HEK293 (cell line): ENCODE measurements around the gene RPS6KA1.

Experiments
- GLIS2 ChIP-seq: fragments of 450-650 bp; formaldehyde crosslinking; IDR thresholded peaks from 2 replicates; pipeline ENCODE4 v1.5.1; 2016; ENCODE audit warnings: missing biosample characterization, missing genetic modification characterization
- HOXD13 ChIP-seq: sonication (generic); formaldehyde crosslinking; IDR thresholded peaks from 2 replicates; pipeline ENCODE4 v1.8.0; 2022; ENCODE audit warnings: missing genetic modification reagents, borderline replicate concordance
- PRDM1 ChIP-seq: fragments of 450-650 bp; formaldehyde crosslinking; IDR thresholded peaks from 2 replicates; pipeline ENCODE4; 2016; ENCODE audit warnings: missing biosample characterization, missing genetic modification characterization
- REPIN1 ChIP-seq: fragments of 450-650 bp; formaldehyde crosslinking; IDR thresholded peaks from 2 replicates; pipeline ENCODE4 v1.5.1; 2017; ENCODE audit warnings: missing biosample characterization, missing genetic modification characterization, low read depth
- SCRT2 ChIP-seq: fragments of 450-650 bp; formaldehyde crosslinking; IDR thresholded peaks from 2 replicates; pipeline ENCODE4 v1.5.1; 2016; ENCODE audit warnings: missing biosample characterization, missing genetic modification characterization
- SP3 ChIP-seq: fragments of 450-650 bp; formaldehyde crosslinking; IDR thresholded peaks from 2 replicates; pipeline ENCODE4 v1.5.1; 2016; ENCODE audit warnings: missing biosample characterization, missing genetic modification characterization
- SP7 ChIP-seq: fragments of 450-650 bp; formaldehyde crosslinking; IDR thresholded peaks from 2 replicates; pipeline ENCODE4 v1.5.1; 2016; ENCODE audit warnings: missing biosample characterization, missing genetic modification characterization
- WT1 ChIP-seq: fragments of 450-650 bp; formaldehyde crosslinking; IDR thresholded peaks from 2 replicates; pipeline ENCODE4 v1.5.1; 2016; ENCODE audit warnings: missing biosample characterization, missing genetic modification characterization
- ZBTB1 ChIP-seq: fragments of 450-650 bp; formaldehyde crosslinking; IDR thresholded peaks from 2 replicates; pipeline ENCODE4 v1.5.1; 2016; ENCODE audit warnings: missing biosample characterization, missing genetic modification characterization
- ZNF132 ChIP-seq: fragments of 450-650 bp; formaldehyde crosslinking; IDR thresholded peaks from 2 replicates; pipeline ENCODE4 v1.5.1; 2017; ENCODE audit warnings: missing biosample characterization, missing genetic modification characterization, borderline replicate concordance
- ZNF16 ChIP-seq: fragments of 450-650 bp; formaldehyde crosslinking; IDR thresholded peaks from 2 replicates; pipeline ENCODE4 v1.5.1; 2016; ENCODE audit warnings: low read depth, missing biosample characterization, missing genetic modification characterization
- ZNF366 ChIP-seq: fragments of 450-650 bp; formaldehyde crosslinking; conservative IDR thresholded peaks from 2 replicates; pipeline ENCODE4 v1.5.1; 2016; ENCODE audit warnings: missing biosample characterization, missing genetic modification characterization
- ZNF391 ChIP-seq: fragments of 450-650 bp; formaldehyde crosslinking; IDR thresholded peaks from 2 replicates; pipeline ENCODE4 v1.5.1; 2016; ENCODE audit warnings: low read depth, missing biosample characterization, missing genetic modification characterization, borderline replicate concordance
- ZNF423 ChIP-seq: fragments of 450-650 bp; formaldehyde crosslinking; IDR thresholded peaks from 2 replicates; pipeline ENCODE4 v1.5.1; 2016; ENCODE audit warnings: missing biosample characterization, missing genetic modification characterization
- ZNF433 ChIP-seq: fragments of 450-650 bp; formaldehyde crosslinking; IDR thresholded peaks from 2 replicates; pipeline ENCODE4 v1.5.1; 2016; ENCODE audit warnings: missing biosample characterization, missing genetic modification characterization, low read depth
- ZNF473 ChIP-seq: fragments of 450-650 bp; formaldehyde crosslinking; IDR thresholded peaks from 2 replicates; pipeline ENCODE4 v1.5.1; 2017; ENCODE audit warnings: missing biosample characterization, missing genetic modification characterization
- ZNF529 ChIP-seq: fragments of 450-650 bp; formaldehyde crosslinking; IDR thresholded peaks from 2 replicates; pipeline ENCODE4 v1.5.1; 2017; ENCODE audit warnings: missing genetic modification characterization, missing biosample characterization; ENCODE audit not compliant: insufficient replicate concordance
- ZNF530 ChIP-seq: fragments of 450-650 bp; formaldehyde crosslinking; IDR thresholded peaks from 2 replicates; pipeline ENCODE4 v1.5.1; 2016; ENCODE audit warnings: low read depth, missing biosample characterization, missing genetic modification characterization
- ZNF544 ChIP-seq: fragments of 450-650 bp; formaldehyde crosslinking; IDR thresholded peaks from 2 replicates; pipeline ENCODE4 v1.5.0; 2017; ENCODE audit warnings: missing biosample characterization, missing genetic modification characterization
- ZNF624 ChIP-seq: fragments of 450-650 bp; formaldehyde crosslinking; IDR thresholded peaks from 2 replicates; pipeline ENCODE4 v1.5.1; 2017; ENCODE audit warnings: missing biosample characterization, missing genetic modification characterization
- ZNF658 ChIP-seq: fragments of 450-650 bp; formaldehyde crosslinking; IDR thresholded peaks from 2 replicates; pipeline ENCODE4; 2016; ENCODE audit warnings: missing biosample characterization, missing genetic modification characterization
- ZNF701 ChIP-seq: fragments of 450-650 bp; formaldehyde crosslinking; IDR thresholded peaks from 2 replicates; pipeline ENCODE4 v1.5.1; 2016; ENCODE audit warnings: missing biosample characterization, missing genetic modification characterization
- ZNF76 ChIP-seq: fragments of 450-650 bp; formaldehyde crosslinking; IDR thresholded peaks from 2 replicates; pipeline ENCODE4; 2016; ENCODE audit warnings: low read depth, missing biosample characterization, missing genetic modification characterization, borderline replicate concordance
- ZNF776 ChIP-seq: fragments of 450-650 bp; formaldehyde crosslinking; IDR thresholded peaks from 2 replicates; pipeline ENCODE4 v1.5.0; 2017; ENCODE audit warnings: missing biosample characterization, missing genetic modification characterization, borderline replicate concordance
- ZNF791 ChIP-seq: fragments of 450-650 bp; formaldehyde crosslinking; IDR thresholded peaks from 2 replicates; pipeline ENCODE4 v1.5.1; 2016; ENCODE audit warnings: missing biosample characterization, missing genetic modification characterization
- ZXDB ChIP-seq: fragments of 450-650 bp; formaldehyde crosslinking; IDR thresholded peaks from 2 replicates; pipeline ENCODE4 v1.5.1; 2016; ENCODE audit warnings: missing biosample characterization, missing genetic modification characterization
- TF ChIP-seq, protein P1 (sequence below): fragments of 450-650 bp; formaldehyde crosslinking; IDR thresholded peaks from 2 replicates; pipeline ENCODE4 v1.5.1; 2016; ENCODE audit warnings: missing biosample characterization, missing genetic modification characterization
- TF ChIP-seq, protein P2 (sequence below): fragments of 450-650 bp; formaldehyde crosslinking; IDR thresholded peaks from 2 replicates; pipeline ENCODE4 v1.5.1; 2016; ENCODE audit warnings: missing biosample characterization, missing genetic modification characterization
- TF ChIP-seq, protein P3 (sequence below): fragments of 450-650 bp; formaldehyde crosslinking; IDR thresholded peaks from 2 replicates; pipeline ENCODE4 v1.5.1; 2016; ENCODE audit warnings: missing biosample characterization, missing genetic modification characterization
- TF ChIP-seq, protein P4 (sequence below): fragments of 450-650 bp; formaldehyde crosslinking; IDR thresholded peaks from 2 replicates; pipeline ENCODE4 v1.5.1; 2017; ENCODE audit warnings: missing biosample characterization, missing genetic modification characterization
- TF ChIP-seq, protein P5 (sequence below): fragments of 450-650 bp; formaldehyde crosslinking; IDR thresholded peaks from 2 replicates; pipeline ENCODE4 v1.5.1; 2016; ENCODE audit warnings: missing biosample characterization, missing genetic modification characterization
- TF ChIP-seq, protein P6 (sequence below): fragments of 450-650 bp; formaldehyde crosslinking; IDR thresholded peaks from 2 replicates; pipeline ENCODE4 v1.5.1; 2016; ENCODE audit warnings: missing biosample characterization, missing genetic modification characterization
- TF ChIP-seq, protein P7 (sequence below): fragments of 450-650 bp; formaldehyde crosslinking; IDR thresholded peaks from 2 replicates; pipeline ENCODE4 v1.5.1; 2016; ENCODE audit warnings: missing biosample characterization, missing genetic modification characterization

Gene RPS6KA1

DNA sequence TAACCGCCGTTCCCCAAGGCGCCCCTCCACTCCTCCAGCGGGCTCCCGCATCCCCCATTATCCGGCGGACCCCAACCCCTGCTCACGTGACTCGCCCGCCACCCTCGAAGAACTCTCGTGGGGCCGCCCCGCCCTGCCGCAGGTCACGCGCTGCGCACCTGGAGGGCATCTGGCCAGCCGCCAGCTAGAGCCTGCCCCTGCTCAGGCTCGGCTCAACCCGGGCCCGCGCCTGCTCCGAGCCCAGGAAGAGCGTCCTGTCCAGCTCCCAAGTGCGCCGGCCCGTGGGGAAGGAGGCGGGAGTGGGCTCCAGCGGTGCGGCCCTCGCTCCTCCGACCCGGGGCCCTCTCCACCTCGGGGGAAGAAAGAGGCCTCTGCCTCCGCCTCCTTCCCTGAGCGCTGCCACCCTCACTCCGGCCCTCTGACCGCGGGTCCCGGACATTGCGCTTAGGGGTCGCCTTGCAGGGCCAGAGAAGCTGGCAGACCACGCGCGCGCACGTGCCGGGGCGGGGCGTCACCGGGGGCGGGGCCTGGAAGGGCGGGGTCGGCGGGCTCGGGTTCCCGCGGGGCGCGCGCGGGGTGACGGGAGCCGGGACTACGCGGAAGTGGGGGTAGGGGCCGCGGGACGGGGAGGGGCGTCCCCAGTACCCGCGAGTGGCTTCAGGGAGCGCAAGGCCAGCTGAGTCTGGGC is 28.9 kb upstream of the RPS6KA1 start (continued):
- TF ChIP-seq, protein P1, sequence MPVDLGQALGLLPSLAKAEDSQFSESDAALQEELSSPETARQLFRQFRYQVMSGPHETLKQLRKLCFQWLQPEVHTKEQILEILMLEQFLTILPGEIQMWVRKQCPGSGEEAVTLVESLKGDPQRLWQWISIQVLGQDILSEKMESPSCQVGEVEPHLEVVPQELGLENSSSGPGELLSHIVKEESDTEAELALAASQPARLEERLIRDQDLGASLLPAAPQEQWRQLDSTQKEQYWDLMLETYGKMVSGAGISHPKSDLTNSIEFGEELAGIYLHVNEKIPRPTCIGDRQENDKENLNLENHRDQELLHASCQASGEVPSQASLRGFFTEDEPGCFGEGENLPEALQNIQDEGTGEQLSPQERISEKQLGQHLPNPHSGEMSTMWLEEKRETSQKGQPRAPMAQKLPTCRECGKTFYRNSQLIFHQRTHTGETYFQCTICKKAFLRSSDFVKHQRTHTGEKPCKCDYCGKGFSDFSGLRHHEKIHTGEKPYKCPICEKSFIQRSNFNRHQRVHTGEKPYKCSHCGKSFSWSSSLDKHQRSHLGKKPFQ (tag by site-specific recombination), result no peak; the same call in 1 of the 2 replicates
- TF ChIP-seq SCRT2 (tag by site-specific recombination), result peak; percentile 46
- TF ChIP-seq PRDM1 (tag by site-specific recombination), result no peak
- no peak for TF ChIP-seq ZNF658 (tag by site-specific recombination)
- TF ChIP-seq, protein P2, sequence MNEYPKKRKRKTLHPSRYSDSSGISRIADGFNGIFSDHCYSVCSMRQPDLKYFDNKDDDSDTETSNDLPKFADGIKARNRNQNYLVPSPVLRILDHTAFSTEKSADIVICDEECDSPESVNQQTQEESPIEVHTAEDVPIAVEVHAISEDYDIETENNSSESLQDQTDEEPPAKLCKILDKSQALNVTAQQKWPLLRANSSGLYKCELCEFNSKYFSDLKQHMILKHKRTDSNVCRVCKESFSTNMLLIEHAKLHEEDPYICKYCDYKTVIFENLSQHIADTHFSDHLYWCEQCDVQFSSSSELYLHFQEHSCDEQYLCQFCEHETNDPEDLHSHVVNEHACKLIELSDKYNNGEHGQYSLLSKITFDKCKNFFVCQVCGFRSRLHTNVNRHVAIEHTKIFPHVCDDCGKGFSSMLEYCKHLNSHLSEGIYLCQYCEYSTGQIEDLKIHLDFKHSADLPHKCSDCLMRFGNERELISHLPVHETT, result peak; percentile 78
- peak; percentile 93 for TF ChIP-seq SP7 (tag by site-specific recombination)
- peak; percentile 89; the same call in 1 of the 2 replicates for TF ChIP-seq ZNF391 (tag by site-specific recombination)
- TF ChIP-seq HOXD13, result no peak
- TF ChIP-seq ZNF423 (tag by site-specific recombination), result peak; percentile 78
- TF ChIP-seq ZNF529, result no peak
- TF ChIP-seq, protein P3, sequence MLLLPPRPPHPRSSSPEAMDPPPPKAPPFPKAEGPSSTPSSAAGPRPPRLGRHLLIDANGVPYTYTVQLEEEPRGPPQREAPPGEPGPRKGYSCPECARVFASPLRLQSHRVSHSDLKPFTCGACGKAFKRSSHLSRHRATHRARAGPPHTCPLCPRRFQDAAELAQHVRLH (tag by site-specific recombination), result no peak
- TF ChIP-seq REPIN1 (tag by site-specific recombination), result no peak
- TF ChIP-seq ZNF791 (tag by site-specific recombination), result no peak
- no peak for TF ChIP-seq ZNF701
- peak; percentile 100 for TF ChIP-seq GLIS2 (tag by site-specific recombination)
- TF ChIP-seq, protein P4, sequence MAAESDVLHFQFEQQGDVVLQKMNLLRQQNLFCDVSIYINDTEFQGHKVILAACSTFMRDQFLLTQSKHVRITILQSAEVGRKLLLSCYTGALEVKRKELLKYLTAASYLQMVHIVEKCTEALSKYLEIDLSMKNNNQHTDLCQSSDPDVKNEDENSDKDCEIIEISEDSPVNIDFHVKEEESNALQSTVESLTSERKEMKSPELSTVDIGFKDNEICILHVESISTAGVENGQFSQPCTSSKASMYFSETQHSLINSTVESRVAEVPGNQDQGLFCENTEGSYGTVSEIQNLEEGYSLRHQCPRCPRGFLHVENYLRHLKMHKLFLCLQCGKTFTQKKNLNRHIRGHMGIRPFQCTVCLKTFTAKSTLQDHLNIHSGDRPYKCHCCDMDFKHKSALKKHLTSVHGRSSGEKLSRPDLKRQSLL (tag by site-specific recombination), result peak; percentile 46; the same call in 1 of the 2 replicates
- TF ChIP-seq, protein P5, sequence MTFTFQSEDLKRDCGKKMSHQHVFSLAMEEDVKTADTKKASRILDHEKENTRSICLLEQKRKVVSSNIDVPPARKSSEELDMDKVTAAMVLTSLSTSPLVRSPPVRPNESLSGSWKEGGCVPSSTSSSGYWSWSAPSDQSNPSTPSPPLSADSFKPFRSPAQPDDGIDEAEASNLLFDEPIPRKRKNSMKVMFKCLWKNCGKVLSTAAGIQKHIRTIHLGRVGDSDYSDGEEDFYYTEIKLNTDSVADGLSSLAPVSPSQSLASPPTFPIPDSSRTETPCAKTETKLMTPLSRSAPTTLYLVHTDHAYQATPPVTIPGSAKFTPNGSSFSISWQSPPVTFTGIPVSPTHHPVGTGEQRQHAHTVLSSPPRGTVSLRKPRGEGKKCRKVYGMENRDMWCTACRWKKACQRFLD (tag by site-specific recombination), result no peak
- 0 out of 2 replicates have a peak, but pooled peaks have one; percentile 20 for TF ChIP-seq ZBTB1 (tag by site-specific recombination)
- TF ChIP-seq ZNF132 (tag by site-specific recombination), result no peak
- peak; percentile 50; the same call in 1 of the 2 replicates for TF ChIP-seq ZNF366
- peak; percentile 65; the same call in 1 of the 2 replicates for TF ChIP-seq SP3 (tag by site-specific recombination)
- TF ChIP-seq, protein P6, sequence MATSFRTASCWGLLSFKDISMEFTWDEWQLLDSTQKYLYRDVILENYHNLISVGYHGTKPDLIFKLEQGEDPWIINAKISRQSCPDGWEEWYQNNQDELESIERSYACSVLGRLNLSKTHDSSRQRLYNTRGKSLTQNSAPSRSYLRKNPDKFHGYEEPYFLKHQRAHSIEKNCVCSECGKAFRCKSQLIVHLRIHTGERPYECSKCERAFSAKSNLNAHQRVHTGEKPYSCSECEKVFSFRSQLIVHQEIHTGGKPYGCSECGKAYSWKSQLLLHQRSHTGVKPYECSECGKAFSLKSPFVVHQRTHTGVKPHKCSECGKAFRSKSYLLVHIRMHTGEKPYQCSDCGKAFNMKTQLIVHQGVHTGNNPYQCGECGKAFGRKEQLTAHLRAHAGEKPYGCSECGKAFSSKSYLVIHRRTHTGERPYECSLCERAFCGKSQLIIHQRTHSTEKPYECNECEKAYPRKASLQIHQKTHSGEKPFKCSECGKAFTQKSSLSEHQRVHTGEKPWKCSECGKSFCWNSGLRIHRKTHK (tag by site-specific recombination), result no peak
- no peak for TF ChIP-seq ZNF544 (tag by site-specific recombination)
- TF ChIP-seq ZXDB (tag by site-specific recombination), result peak; percentile 99
- TF ChIP-seq ZNF16, result no peak
- TF ChIP-seq ZNF76 (tag by site-specific recombination), result peak; percentile 44; the same call in 1 of the 2 replicates
- no peak for TF ChIP-seq ZNF473 (tag by site-specific recombination)
- TF ChIP-seq WT1 (tag by site-specific recombination), result peak; percentile 56; the same call in 1 of the 2 replicates
- TF ChIP-seq ZNF776, result no peak
- no peak for TF ChIP-seq ZNF530 (tag by site-specific recombination)
- 0 out of 2 replicates have a peak, but pooled peaks have one; percentile 25 for TF ChIP-seq ZNF624 (tag by site-specific recombination)
- TF ChIP-seq ZNF433, result no peak
- TF ChIP-seq, protein P7, sequence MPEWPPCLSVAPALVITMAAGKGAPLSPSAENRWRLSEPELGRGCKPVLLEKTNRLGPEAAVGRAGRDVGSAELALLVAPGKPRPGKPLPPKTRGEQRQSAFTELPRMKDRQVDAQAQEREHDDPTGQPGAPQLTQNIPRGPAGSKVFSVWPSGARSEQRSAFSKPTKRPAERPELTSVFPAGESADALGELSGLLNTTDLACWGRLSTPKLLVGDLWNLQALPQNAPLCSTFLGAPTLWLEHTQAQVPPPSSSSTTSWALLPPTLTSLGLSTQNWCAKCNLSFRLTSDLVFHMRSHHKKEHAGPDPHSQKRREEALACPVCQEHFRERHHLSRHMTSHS (tag by site-specific recombination), result no peak
